T-helper 1 cell treated with Interleukin-12 subunit alpha and Interleukin-12 subunit beta and Interleukin-4 antibody, amounts not matched to agents 30 μg/mL and 1 μg/mL, for 36 hours (primary cell): ENCODE data around the gene JRKL.
"Not testable (repeated sequence)": the region's sequence is repeated elsewhere in the genome, so short reads cannot be mapped to it uniquely, and the experiment has no call there.

ENCODE experiments used
- H3K27ac Mint-ChIP-seq: one replicate; pipeline ENCODE4 v1.8.0; 2021; ENCODE audit warnings: mild to moderate bottlenecking, mixed read lengths
- H3K27me3 Mint-ChIP-seq: one replicate; pipeline ENCODE4 v1.8.0; 2021; ENCODE audit warnings: low read depth, mixed read lengths
- H3K36me3 Mint-ChIP-seq: one replicate; pipeline ENCODE4 v1.8.0; 2021; ENCODE audit warnings: low read depth, mixed read lengths
- H3K4me1 Mint-ChIP-seq: one replicate; pipeline ENCODE4 v1.8.0; 2021; ENCODE audit warnings: low read depth, mixed read lengths
- H3K4me3 Mint-ChIP-seq: one replicate; pipeline ENCODE4 v1.8.0; 2021; ENCODE audit warnings: mild to moderate bottlenecking, moderate library complexity, mixed read lengths
- H3K9me3 Mint-ChIP-seq: one replicate; pipeline ENCODE4 v1.8.0; 2021; ENCODE audit warnings: mixed read lengths

JRKL gene

DNA sequence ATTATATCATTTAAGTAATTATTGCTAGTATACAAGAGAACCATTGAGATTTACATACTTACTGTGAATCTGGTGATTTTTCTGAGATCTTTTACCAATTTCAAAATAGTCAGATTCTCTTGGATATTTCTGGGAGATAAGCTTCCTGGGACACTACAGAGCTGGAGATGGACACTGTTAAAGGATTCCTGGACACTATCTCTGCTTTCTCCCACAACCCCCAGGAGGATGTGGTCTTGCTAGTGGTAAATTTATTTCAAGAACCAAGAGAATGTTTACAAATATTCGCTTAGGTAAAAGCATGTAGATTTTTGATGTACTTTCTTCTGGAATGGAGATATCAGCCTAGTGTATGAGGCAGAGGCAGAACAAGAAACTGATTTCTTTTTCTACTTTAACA lies 13.0 kb upstream of the JRKL start:
- H3K4me1 Mint-ChIP-seq: peaks cover 4% of the 10 kb centered on the region
- no peak overlapping the region for H3K4me3 Mint-ChIP-seq
- H3K36me3 Mint-ChIP-seq: peaks cover 20% of the 10 kb centered on the region
- H3K27ac Mint-ChIP-seq: no peak overlapping the region
- H3K9me3 Mint-ChIP-seq: no peaks in the 10 kb centered on the region
- H3K27me3 Mint-ChIP-seq: no peaks in the 10 kb centered on the region

DNA sequence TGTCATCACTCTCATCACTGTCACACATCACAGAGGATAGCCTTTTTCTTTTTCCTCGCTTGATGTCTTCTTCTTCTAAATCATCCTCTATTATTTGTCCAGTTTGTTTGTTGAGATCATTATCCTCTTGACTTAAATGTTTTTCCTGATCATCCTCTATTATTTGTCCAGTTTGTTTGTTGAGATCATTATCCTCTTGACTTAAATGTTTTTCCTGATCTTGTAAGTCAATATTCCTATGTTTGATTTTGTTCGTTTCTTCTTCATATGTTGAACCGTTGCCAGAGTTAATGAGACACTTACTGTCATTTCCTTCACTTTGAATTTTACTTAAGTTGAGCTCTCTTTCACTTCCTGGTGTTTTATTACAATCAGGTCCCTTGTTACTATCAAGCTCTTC lies 5.7 kb upstream of the JRKL start:
- peaks cover 30% of the 10 kb centered on the region for H3K4me1 Mint-ChIP-seq
- H3K9me3 Mint-ChIP-seq: no peaks in the 10 kb centered on the region
- peaks cover 17% of the 10 kb centered on the region for H3K36me3 Mint-ChIP-seq
- H3K4me3 Mint-ChIP-seq: peak overlapping the region; percentile 69
- H3K27me3 Mint-ChIP-seq: no peaks in the 10 kb centered on the region
- H3K27ac Mint-ChIP-seq: peak overlapping the region; percentile 43

DNA sequence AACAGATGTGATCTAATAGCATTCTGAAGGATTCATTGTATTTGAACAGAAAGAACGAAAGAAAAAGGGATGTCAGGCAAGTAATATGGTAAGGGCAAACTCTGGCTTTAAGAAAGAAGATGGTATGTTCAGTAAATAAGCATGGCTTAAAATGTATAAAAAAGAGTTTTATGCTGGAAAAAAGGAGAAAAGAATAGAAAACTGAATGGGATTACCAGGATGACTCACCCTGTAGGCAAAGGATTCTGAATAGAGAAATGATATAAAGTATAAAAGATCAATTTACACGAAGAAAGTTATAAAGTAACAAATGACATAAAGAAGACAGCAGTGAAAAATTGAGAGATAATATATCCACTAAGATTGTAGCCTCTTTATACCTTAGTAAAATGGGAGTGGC lies 4.6 kb upstream of the JRKL start:
- no peak overlapping the region for H3K4me3 Mint-ChIP-seq
- H3K27ac Mint-ChIP-seq: no peak overlapping the region
- no peaks in the 10 kb centered on the region for H3K9me3 Mint-ChIP-seq
- H3K4me1 Mint-ChIP-seq: peaks cover 30% of the 10 kb centered on the region
- no peaks in the 10 kb centered on the region for H3K27me3 Mint-ChIP-seq
- peaks cover 18% of the 10 kb centered on the region for H3K36me3 Mint-ChIP-seq

DNA sequence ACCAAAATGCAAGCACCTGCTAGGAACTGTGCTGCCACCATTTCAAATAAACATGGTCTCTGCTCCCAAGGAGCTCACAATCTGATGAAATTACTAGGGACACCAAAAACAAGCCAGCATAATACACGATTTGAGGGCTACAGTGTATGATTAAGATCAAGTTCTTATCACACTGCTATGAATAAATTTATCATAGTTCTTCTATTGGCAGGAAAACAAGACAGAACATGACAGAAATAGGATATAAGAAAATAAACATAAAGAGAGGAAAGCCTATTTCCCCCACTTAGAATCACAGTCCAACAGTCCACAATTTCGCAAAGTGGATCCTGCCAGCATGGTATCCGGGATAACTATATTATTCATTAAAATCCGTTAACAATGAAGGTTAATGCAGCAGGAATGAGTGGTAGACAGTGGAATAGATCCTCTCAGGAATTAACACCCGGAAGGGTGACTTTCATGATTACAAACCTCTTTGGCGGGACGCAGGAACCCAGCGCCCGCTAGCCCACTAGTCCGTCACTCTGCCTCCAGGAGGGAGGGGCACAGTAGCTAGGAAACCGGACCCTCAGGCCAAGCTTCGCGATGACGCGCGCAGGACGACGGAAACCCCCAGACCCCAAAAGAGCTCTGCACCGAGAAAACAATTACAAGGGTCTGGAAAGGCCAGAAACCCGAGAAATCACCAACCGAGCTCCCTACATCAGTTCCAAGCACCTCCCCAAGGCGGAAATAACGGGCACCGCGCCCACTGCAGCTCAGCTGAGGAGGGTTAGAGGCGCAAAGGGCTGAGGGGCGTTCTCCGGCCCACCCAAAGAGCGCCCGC lies 708 bp upstream of the JRKL start:
- H3K27ac Mint-ChIP-seq: peak overlapping the region; percentile 87
- H3K36me3 Mint-ChIP-seq: peaks cover 12% of the 10 kb centered on the region
- peaks cover 39% of the 10 kb centered on the region for H3K4me1 Mint-ChIP-seq
- H3K4me3 Mint-ChIP-seq: peak overlapping the region; percentile 93
- H3K27me3 Mint-ChIP-seq: no peaks in the 10 kb centered on the region
- H3K9me3 Mint-ChIP-seq: no peaks in the 10 kb centered on the region

DNA sequence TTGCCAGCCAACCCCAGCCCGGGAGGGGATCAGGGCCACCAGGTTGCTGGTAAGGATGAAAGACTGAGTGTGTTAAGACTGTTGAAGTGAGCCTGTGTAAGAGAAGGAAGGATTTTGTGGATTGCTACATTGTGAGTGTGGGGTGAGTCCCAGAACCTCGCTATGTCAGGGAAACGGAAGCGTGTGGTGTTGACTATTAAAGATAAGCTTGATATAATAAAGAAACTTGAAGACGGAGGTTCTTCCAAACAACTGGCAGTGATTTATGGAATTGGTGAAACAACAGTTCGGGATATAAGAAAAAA lies 627 bp downstream of the JRKL start:
- Mint-ChIP-seq H3K9me3 (no peaks in the 10 kb centered on the region), H3K4me1 (peaks cover 29% of the 10 kb centered on the region), H3K4me3 (peak overlapping the region; percentile 93), H3K27ac (peak overlapping the region; percentile 87), H3K27me3 (no peaks in the 10 kb centered on the region), H3K36me3 (peaks cover 7% of the 10 kb centered on the region)

DNA sequence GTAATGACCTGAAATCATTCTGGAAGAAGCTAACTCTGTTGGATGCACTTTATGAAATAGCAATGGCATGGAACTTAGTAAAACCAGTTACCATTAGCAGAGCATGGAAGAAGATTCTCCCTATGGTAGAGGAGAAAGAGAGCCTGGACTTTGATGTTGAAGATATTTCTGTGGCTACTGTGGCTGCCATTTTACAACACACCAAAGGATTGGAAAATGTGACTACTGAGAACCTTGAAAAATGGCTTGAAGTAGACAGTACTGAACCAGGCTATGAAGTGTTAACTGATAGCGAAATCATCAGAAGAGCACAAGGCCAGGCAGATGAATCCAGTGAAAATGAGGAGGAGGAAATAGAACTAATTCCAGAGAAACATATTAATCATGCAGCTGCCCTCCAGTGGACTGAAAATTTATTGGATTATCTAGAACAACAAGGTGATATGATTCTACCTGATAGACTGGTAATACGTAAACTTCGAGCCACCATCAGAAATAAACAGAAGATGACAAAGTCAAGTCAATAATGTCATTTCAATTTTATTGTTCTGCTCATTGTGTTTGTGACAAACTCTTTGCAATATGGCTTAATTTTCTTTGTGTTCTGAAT lies 2.0 kb downstream of the JRKL start:
- Mint-ChIP-seq H3K27ac (no peak overlapping the region), H3K4me1 (peaks cover 26% of the 10 kb centered on the region), H3K27me3 (no peaks in the 10 kb centered on the region), H3K9me3 (no peaks in the 10 kb centered on the region), H3K36me3 (peaks cover 7% of the 10 kb centered on the region), H3K4me3 (no peak overlapping the region)

DNA sequence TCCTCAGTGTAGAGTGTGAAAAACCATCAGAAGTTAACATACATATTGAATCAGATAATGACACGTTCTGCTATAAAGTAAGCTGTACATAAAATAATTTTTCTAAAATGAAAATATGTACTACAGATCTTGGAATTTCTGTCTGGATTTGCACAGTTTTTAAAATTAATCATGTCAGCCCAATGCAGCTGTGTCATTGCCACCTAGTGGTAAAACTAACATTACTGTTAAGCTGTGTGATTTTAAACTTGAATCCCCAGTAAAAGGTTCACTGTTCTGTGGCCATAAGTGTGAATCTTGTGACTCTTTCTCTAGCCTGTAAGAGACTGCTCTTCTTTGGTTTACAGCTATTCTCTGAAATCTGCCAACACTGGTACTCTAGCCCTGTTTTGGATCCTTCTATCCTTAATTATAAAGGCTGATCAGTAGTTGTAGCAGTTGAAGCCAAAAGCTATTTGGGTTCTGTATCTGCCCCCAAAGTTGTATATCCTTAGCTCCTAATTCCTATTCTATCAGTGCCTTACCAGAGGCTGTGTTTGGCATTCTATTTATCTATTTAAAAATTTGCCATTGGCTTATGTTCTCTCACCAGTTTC lies 4.0 kb downstream of the JRKL start:
- Mint-ChIP-seq H3K27me3 (no peaks in the 10 kb centered on the region), H3K27ac (no peak overlapping the region), H3K4me1 (peaks cover 15% of the 10 kb centered on the region), H3K4me3 (no peak overlapping the region), H3K9me3 (no peaks in the 10 kb centered on the region), H3K36me3 (peaks cover 5% of the 10 kb centered on the region)

DNA sequence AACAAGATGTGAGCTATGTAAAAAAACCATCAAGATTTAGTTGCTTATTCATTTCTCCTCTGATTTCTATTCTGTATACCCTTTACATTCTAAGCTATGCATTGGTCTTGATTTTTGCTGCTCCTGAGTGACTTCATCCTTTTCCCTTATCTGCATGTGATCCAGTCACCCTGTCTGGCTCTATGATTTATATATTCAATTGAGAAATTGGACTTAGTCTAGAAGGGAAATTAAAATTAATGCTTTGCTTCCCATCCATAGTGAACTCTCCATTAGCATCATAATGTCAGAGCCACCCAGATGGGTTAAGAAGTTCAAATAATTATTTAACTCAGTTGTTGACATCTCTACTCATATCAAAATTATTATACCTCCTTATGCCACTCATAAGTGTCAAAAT lies 5.0 kb downstream of the JRKL start:
- Mint-ChIP-seq H3K27ac (no peak overlapping the region), H3K36me3 (peaks cover 5% of the 10 kb centered on the region), H3K27me3 (no peaks in the 10 kb centered on the region), H3K9me3 (no peaks in the 10 kb centered on the region), H3K4me3 (no peak overlapping the region), H3K4me1 (peaks cover 15% of the 10 kb centered on the region)

DNA sequence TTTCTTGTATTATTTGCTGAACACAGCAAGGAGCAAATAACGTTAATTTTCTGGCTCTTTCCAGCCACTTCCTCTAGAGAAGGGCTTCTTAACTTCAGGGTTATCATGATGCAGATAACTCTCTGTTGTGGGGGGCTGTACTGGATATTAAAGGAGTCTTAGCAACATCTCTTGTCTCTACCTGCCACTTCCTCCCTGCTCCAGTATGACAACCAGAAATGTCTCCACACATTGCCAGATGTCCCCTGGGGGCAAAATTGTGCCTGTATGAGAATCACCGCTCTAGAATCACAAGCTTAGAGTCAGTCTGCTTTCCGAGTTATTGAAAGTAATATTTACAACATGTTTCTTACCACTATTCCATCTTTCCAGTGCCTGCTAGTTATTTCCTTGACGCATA lies 6.8 kb downstream of the JRKL start:
- Mint-ChIP-seq H3K4me1 (peaks cover 2% of the 10 kb centered on the region), H3K36me3 (no peaks in the 10 kb centered on the region), H3K4me3 (no peak overlapping the region), H3K27me3 (peaks cover 1% of the 10 kb centered on the region), H3K9me3 (no peaks in the 10 kb centered on the region), H3K27ac (no peak overlapping the region)

DNA sequence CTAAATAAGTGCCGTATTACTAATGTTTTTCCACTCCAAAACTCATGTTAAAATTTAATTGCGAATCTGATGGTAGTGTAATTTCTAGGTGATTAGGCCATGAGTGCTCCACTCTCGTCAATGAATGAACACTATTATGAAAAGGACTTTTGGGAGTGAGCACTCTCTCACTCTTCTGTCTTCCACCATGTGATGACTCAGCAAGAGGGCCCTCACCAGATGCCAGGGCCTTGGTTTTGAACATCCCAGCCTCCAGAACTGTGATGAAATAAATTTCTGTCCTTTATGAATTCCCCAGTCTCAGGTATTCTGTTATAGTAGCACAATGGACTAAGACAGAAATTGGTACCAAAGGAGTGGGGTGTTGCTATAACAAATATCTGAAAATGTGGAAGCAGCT lies 8.1 kb downstream of the JRKL start:
- Mint-ChIP-seq H3K4me3 (no peak overlapping the region), H3K27me3 (peaks cover 14% of the 10 kb centered on the region), H3K4me1 (no peaks in the 10 kb centered on the region), H3K9me3 (no peaks in the 10 kb centered on the region), H3K36me3 (no peaks in the 10 kb centered on the region), H3K27ac (no peak overlapping the region)

DNA sequence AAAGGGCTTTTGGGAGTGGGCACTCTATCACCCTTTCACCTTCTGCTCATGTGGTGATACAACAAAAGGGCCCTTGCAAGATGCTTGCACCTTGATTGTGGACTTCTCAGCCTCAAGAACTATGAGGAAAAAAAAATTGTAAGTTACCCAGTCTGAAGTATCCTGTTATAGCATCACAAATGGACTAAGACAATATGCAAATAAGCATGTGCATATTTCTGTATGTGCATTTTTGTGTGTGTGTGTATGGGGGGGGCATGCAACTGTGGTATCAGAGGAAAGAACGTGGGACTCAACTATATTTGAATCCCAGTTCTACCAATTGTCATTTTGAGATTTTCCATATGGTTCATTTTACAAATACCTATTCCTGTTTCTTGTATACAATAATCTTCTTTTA lies 10.9 kb downstream of the JRKL start:
- no peaks in the 10 kb centered on the region for H3K9me3 Mint-ChIP-seq
- no peaks in the 10 kb centered on the region for H3K4me1 Mint-ChIP-seq
- no peak overlapping the region for H3K27ac Mint-ChIP-seq
- no peak overlapping the region for H3K4me3 Mint-ChIP-seq
- peaks cover 34% of the 10 kb centered on the region for H3K27me3 Mint-ChIP-seq
- H3K36me3 Mint-ChIP-seq: no peaks in the 10 kb centered on the region

DNA sequence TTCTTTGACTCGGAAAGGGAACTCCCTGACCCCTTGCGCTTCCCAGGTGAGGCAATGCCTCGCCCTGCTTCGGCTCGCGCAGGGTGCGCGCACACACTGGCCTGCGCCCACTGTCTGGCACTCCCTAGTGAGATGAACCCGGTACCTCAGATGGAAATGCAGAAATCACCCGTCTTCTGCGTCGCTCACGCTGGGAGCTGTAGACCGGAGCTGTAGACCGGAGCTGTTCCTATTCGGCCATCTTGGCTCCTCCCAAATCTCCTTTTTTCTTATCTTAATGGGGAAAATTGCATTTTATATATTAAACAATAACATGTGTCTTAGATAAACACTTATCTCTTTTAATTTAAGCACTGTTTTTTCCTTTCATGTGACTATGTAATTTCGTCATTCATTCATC lies 21.6 kb downstream of the JRKL start:
- H3K27ac Mint-ChIP-seq: not testable (repeated sequence)

DNA sequence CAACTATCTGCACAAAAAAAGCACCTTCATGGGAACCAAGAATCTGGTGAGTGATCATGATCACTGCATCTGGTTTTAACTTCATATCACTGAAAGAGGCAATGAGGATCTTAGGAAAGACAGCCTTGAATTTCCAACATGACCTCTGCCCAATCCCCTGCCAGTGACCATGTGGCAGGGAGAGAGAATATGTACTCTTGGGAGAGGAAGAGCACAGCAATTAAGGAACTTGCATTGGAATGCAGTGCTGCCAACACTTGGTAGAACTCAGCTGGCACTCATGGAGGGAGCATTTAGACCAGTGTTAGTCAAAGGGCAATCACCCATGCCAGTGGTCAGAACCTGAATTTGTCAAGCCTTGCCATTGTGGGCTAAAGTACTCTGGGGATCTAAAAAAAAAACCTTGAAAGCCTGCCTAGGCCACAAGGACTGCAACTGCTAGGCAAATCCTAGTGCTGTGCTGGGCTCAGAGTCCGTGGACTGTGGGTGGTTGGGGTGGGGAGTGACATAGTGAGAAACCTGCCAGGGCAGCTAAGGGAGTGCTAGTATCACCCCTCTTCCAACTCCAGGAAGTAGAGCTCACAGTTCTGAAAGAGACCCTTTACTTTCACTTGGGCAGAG lies 23.1 kb downstream of the JRKL start:
- Mint-ChIP-seq H3K9me3 (no peaks in the 10 kb centered on the region), H3K27ac (no peak overlapping the region), H3K27me3 (peaks cover 10% of the 10 kb centered on the region), H3K4me3 (no peak overlapping the region), H3K36me3 (no peaks in the 10 kb centered on the region), H3K4me1 (no peaks in the 10 kb centered on the region)

More for the DNA sequence above, 21.6 kb downstream of the JRKL start:
- H3K4me3 Mint-ChIP-seq: peak overlapping the region; percentile 25
- not testable (repeated sequence) for H3K36me3 Mint-ChIP-seq, H3K27me3 Mint-ChIP-seq, H3K4me1 Mint-ChIP-seq, H3K9me3 Mint-ChIP-seq

DNA sequence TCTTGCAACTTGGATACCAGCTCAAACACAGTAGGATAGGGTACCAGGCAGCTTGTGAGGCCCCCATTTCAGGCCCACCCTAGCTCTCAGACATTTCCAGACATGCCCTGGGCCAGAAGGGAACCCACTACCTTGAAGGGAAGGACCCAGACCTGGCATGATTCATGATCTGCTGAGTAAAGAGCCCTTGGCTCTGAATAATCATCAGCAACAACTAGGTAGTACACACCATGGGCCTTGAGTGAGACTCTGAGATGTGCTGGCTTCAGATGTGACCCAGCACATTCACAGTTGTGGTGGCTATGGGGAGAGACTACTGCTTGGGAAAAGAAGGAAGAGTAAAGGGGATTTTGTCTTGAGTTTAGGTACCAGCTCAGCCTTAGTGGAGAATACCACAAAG lies 23.6 kb downstream of the JRKL start:
- peaks cover 10% of the 10 kb centered on the region for H3K27me3 Mint-ChIP-seq

DNA sequence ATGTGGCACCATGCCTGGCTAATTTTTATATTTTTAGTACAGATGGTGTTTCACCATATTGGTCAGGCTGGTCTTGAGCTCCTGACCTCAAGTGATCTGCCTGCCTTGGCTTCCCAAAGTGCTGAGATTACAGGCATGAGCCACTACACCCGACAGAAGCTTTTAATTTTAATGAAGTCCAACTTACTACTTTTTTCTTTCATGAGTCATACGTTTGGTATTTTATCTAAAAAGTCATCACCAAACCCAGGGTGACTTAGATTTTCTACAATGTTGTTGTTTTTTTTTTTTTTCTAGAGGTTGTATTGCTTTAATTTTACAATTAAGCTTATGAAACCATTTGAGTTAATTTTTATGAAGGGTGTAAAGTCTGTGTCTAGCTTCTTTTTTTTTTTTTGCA lies 34.9 kb downstream of the JRKL start:
- Mint-ChIP-seq H3K4me1 (peaks cover 4% of the 10 kb centered on the region), H3K4me3 (no peak overlapping the region), H3K27ac (no peak overlapping the region), H3K27me3 (peaks cover 47% of the 10 kb centered on the region), H3K36me3 (no peaks in the 10 kb centered on the region), H3K9me3 (no peaks in the 10 kb centered on the region)

More for the DNA sequence above, 23.6 kb downstream of the JRKL start:
- Mint-ChIP-seq H3K9me3 (no peaks in the 10 kb centered on the region), H3K36me3 (no peaks in the 10 kb centered on the region), H3K4me1 (no peaks in the 10 kb centered on the region), H3K4me3 (no peak overlapping the region), H3K27ac (no peak overlapping the region)
